AG04450 (cell line): ENCODE measurements around the gene CCR7. TPM values are rescaled to one million over a fixed set of nuclear protein-coding genes. Genes with fewer than 3 reads are reported as not detected.

ENCODE experiments used
- CTCF ChIA-PET: fragments of 300-600, 350-600 bp; formaldehyde crosslinking; extraction: SDS; loops from one replicate; lab custom pipeline; 2022; ENCODE audit warnings: antibody characterized with exemption, inconsistent platforms; lab: Charles Lee
- POLR2A ChIA-PET: fragments of 350-600 bp; formaldehyde crosslinking; extraction: SDS; loops from one replicate; lab custom pipeline; 2021; ENCODE audit warnings: antibody characterized with exemption, inconsistent platforms; lab: Yijun Ruan, JAX
- DNase-seq: peaks from one replicate; pipeline ENCODE4 v3.0.0-alpha.2; 2011; ENCODE audit warnings: low read depth, low spot score
- H3K27ac ChIP-seq: one replicate; pipeline ENCODE4 v1.5.1; 2012; ENCODE audit warnings: low read depth, low read length, control low read depth
- H3K27me3 ChIP-seq: one replicate; pipeline ENCODE4 v1.6.0; 2012; ENCODE audit warnings: low read length; ENCODE audit not compliant: control insufficient read depth, insufficient read depth
- H3K4me3 ChIP-seq: 2 replicates; pipeline ENCODE4 v1.5.1; 2011; ENCODE audit warnings: mild to moderate bottlenecking, low read depth, low read length, control low read depth
- H3K9me3 ChIP-seq: 2 replicates; pipeline ENCODE4 v1.5.1; 2012; ENCODE audit warnings: low read length; ENCODE audit not compliant: control insufficient read depth, insufficient read depth
- CTCF ChIP-seq: IDR thresholded peaks from 2 replicates; pipeline ENCODE4 v1.5.1; 2011; ENCODE audit warnings: low read depth, low read length, control low read depth, inconsistent platforms
- polyA plus RNA-seq: library from polyadenylated mRNA; depleted of rRNA; stranded (reverse); fragments of >200 nt; gene quantifications from 2 replicates; pipeline ENCODE4 v1.2.3, GENCODE V29; 2011

The CCR7 gene
- polyA plus RNA-seq, 1 experiment = 0.22 TPM

- Histone ChIP-seq H3K27ac (no peak overlapping the region), H3K4me3 (no peak overlapping the region), H3K9me3 (no peaks in the 10 kb centered on the region; the same call in 1 of the 2 replicates), H3K27me3 (no peaks in the 10 kb centered on the region)
- no peak for DNase-seq
- no peak for TF ChIP-seq CTCF
- ChIA-PET CTCF (interaction anchor here (0.6 to 13.7 kb wide), 4 partner anchors 20 to 264 kb away, joined by 3 to 174 read pairs (median 5); no protein-coding TSS in a partner anchor), POLR2A (interaction anchor here (0.6 to 7.5 kb wide), 2 partner anchors 11 to 18 kb away, joined by 4 to 64 read pairs; no protein-coding TSS in a partner anchor)
These were observed 25.4 kb downstream of the CCR7 start for GRCh38 chr17:40539711-40540411.

GRCh38 chr17:40538936-40539705 is 26.2 kb downstream of the CCR7 start:
- POLR2A ChIA-PET = interaction anchor here (7.5 kb wide), 1 partner anchor 11 kb away, joined by 64 read pairs; no protein-coding TSS in a partner anchor
- peak overlapping the region; percentile 39 for H3K27ac ChIP-seq

GRCh38 chr17:40538019-40538935 is 27.0 kb downstream of the CCR7 start:
- Histone ChIP-seq H3K27me3 (no peaks in the 10 kb centered on the region), H3K4me3 (no peak overlapping the region), H3K9me3 (no peaks in the 10 kb centered on the region), H3K27ac (peak overlapping the region; percentile 39)
- DNase-seq = no peak
- ChIA-PET CTCF (interaction anchor here (0.6 to 13.7 kb wide), 6 partner anchors 21 to 184 kb away, joined by 3 to 174 read pairs (median 4); no protein-coding TSS in a partner anchor), POLR2A (interaction anchor here (0.6 to 7.5 kb wide), 4 partner anchors 11 to 149 kb away, joined by 3 to 64 read pairs (median 5); no protein-coding TSS in a partner anchor)
- no peak for TF ChIP-seq CTCF

More at GRCh38 chr17:40538936-40539705, 26.2 kb downstream of the CCR7 start:
- CTCF ChIA-PET = interaction anchor here (0.6 to 13.7 kb wide), 7 partner anchors 20 to 265 kb away, joined by 3 to 174 read pairs (median 3); no protein-coding TSS in a partner anchor
- Histone ChIP-seq H3K9me3 (no peaks in the 10 kb centered on the region), H3K27me3 (no peaks in the 10 kb centered on the region), H3K4me3 (no peak overlapping the region)
- no peak for DNase-seq
- TF ChIP-seq CTCF = no peak

GRCh38 chr17:40536295-40537171 is 28.7 kb downstream of the CCR7 start:
- no peaks in the 10 kb centered on the region for H3K9me3 ChIP-seq
- no peak overlapping the region for H3K4me3 ChIP-seq
- H3K27me3 ChIP-seq = no peaks in the 10 kb centered on the region
- ChIA-PET CTCF (interaction anchor here (0.7 to 13.7 kb wide), 7 partner anchors 12 to 317 kb away, joined by 3 to 174 read pairs (median 9); no protein-coding TSS in a partner anchor), POLR2A (interaction anchor here (0.6 to 7.5 kb wide), 4 partner anchors 14 to 72 kb away, joined by 3 to 64 read pairs (median 4); no protein-coding TSS in a partner anchor)
- H3K27ac ChIP-seq = peak overlapping the region; percentile 47
- TF ChIP-seq CTCF = no peak
- DNase-seq = no peak
